Metanephros (tissue), 2 donors: ENCODE results near the gene DDX23. TPM values are rescaled to one million over a fixed set of nuclear protein-coding genes. Genes with fewer than 3 reads are reported as not detected.

Experiments used
- small RNA-seq: library from RNA; depleted of rRNA; stranded (forward); fragments of <200 nt; gene quantifications from one replicate; pipeline ENCODE3, GENCODE V24; 2014; ENCODE audit warnings: low replicate concordance
- total RNA-seq: library from RNA; depleted of rRNA; stranded (reverse); fragments of >200 nt; gene quantifications from one replicate; pipeline ENCODE4 v1.2.3, GENCODE V29; 2014

The DDX23 gene
- total RNA-seq = 79.4 TPM

DNA sequence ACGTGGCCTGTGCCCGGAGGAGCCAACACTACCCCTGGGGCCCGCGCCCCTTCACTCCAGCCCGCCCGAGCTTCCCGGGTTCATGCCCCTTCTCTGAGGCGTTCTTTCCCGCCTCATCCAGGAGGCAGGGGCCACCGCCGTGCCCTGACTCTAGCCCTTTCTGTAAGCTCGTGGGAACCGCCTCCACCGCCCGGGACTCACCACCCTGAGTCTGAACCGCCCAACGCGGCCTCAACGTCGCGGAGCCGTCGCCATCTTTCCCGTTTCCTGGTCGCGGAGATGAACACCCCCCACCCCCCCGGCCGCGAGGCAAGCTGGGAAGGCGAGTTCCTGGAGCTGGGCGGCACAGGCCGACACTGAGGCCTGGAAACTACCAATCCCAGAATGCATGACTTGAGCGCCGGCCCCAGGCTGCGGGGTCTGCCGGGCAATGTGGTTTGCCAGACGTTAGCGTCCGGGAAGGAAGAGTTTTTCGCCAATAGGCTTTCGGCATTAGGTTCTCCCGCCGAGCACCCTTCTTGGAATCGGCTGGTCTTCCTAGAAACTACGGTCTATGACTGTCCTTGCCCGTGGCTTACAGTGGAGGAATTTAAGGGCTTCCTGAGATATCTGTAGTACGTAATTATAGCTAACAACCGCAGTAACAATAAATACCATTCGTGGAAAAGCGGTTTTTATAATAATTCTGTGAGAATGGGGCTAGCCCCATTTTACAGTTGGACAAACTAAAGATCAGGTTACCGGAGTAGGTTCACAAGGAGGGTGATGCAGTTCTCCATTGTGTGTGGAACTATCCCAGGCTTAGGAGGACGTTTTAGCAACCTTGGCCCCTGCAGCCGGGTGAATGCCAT lies at the start of gene DDX23:
DDX23 (minus strand) TSS at position 281 of the 851 bp plus-strand sequence. CDS start 6,381 bp downstream, outside the sequence.

DNA sequence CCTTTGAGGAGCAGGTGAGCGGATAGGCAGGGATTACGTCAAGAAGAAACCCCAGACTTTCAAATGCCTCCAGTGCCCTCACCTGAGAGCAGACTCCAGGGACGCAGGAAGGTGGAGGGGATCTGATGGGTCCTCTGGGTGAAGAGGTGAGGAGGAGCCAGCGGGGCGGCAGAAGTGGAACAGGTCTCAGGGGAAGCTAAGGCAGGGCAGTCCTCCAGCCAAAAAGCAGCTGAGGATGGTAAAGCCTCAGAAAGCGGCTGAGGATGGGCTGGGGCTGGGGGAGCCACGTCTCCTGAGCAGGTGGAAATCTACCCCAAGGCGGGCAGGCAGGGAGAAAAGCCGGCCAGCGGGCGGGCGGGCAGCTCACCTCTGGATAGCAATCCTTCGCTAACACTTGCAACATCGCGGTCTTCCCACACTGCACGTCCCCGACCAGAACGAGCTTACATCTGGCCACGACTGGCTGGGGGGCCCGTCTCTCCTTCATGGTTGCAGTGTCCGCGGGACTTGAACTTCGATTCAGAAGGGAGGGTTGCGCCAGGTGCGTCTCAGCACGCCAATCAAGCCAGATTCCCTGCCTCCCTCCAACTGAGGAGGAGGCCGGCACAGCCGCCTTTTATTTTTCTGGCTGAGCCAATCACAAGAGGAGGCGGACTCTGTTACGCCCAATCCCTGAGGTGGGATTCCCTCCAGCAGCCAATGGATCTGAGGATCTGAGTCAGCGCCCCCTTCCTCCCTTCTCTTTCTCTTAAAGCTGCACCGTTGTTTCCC lies 13.5 kb upstream of the DDX23 start, which contains the start of gene RND1:
RND1 (minus strand) TSS at position 590 of the 771 bp plus-strand sequence; CDS start at position 487, 103 bp downstream.

DNA sequence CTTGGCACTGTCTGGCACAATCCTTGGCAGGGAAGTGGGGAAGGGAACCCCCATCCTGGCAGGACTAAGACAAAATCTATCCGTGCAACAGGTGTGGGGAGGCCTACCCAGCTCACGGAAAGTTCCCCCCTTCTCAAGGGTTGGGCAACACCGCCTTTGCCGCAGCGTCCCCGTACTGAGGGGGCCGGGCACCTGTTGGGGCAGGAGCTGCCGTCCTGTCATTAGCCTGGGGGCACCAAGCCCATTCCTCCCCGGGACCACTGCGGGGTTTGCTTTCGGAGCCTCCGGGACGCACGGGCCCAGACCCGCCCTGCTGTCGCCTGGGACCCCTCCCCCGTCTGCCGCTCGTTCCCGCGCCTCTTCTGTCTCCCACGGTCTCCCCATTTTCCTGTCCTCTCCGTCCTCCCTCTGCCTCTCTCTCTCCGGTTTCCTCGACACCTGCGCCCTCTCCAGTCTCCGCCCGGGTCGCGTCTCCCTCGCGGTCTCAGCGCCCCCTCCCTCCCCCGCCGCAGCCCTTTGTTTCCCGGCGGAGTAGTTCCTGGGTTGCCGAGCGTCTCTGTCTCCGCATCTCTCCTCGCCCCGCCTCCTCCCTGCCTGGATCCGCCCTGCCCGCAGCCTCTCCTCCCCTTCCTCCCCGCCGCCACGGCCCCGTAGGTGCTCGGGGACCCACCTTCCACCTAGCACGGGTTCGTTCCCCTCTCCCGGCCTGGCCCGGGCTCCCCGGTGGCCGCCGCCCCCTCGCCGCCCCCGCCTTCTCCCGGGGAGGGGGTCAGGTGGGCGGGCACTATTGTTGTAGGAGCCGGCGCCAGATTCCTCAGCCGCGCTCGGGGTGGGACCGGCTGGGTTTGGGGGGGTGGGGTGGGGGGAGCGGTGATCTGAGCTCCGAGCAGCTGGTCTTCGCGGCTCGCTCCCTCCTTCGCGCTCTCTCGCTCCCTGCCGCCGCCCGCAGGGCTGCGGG lies 33.8 kb downstream of the DDX23 start, which contains the start of gene CACNB3:
CACNB3 (plus strand) TSS at position 624 of the 958 bp plus-strand sequence. CDS start 434 bp downstream, outside the sequence.

GRCh38 chr12:48788854-48789775 lies 62.8 kb downstream of the DDX23 start, which contains the start of gene ADCY6:
Gene ADCY6, minus strand, starts transcription at chr12:48789089. Its CDS starts 5,655 bp downstream, at chr12:48783434.

Small RNA genes within 50 kb of the gene (small RNA-seq; reads per million reads assigned to genes)
- gene RF00019 (not detected), gene RNU6-600P (not detected)

Other genes with a start within 250 kb of the DDX23 start
- 53.4 TPM for gene KANSL2, start 169.9 kb downstream of the DDX23 start, total RNA-seq
- gene CCNT1, start 135.5 kb downstream of the DDX23 start, total RNA-seq = 29.4 TPM
- 75.3 TPM for gene ADCY6, start 63.1 kb downstream of the DDX23 start, total RNA-seq
- gene CACNB3, start 33.7 kb downstream of the DDX23 start, total RNA-seq = 24.8 TPM
- gene RND1, start 13.7 kb upstream of the DDX23 start, total RNA-seq = 4.3 TPM
- 11.3 TPM for gene FKBP11, start 73.3 kb upstream of the DDX23 start, total RNA-seq
- gene ARF3, start 105.3 kb upstream of the DDX23 start, total RNA-seq = 42.2 TPM
- gene WNT10B, start 119.6 kb upstream of the DDX23 start, total RNA-seq = not detected
- gene WNT1, start 126.2 kb upstream of the DDX23 start, total RNA-seq = not detected
- 23.6 TPM for gene DDN, start 147.2 kb upstream of the DDX23 start, total RNA-seq
- 38.2 TPM for gene PRKAG1, start 166.6 kb upstream of the DDX23 start, total RNA-seq
- gene KMT2D, start 208.6 kb upstream of the DDX23 start, total RNA-seq = 80.5 TPM
- gene RHEBL1, start 217.8 kb upstream of the DDX23 start, total RNA-seq = 1.3 TPM
- 0.88 TPM for gene DHH, start 242.6 kb upstream of the DDX23 start, total RNA-seq